HepG2 (cell line): ENCODE results near the gene TNFAIP8L1. TPM values are rescaled to one million over a fixed set of nuclear protein-coding genes. Genes with fewer than 3 reads are reported as not detected.
A peak's percentile ranks its signal among the peaks of the same experiment; 100 is the strongest.

Source experiments
- ARID5B ChIP-seq: IDR thresholded peaks from 2 replicates; pipeline ENCODE4 v1.4.0; 2020; ENCODE audit warnings: mild to moderate bottlenecking, missing genetic modification reagents
- DMAP1 ChIP-seq: IDR thresholded peaks from 2 replicates; pipeline ENCODE4 v1.6.1; 2016
- DPF2 ChIP-seq: sonication (generic); formaldehyde crosslinking; IDR thresholded peaks from 2 replicates; pipeline ENCODE4 v1.4.0; 2020; ENCODE audit warnings: mild to moderate bottlenecking, low read depth, missing genetic modification reagents, borderline replicate concordance
- NFKB2 ChIP-seq: sonication (generic); formaldehyde crosslinking; IDR thresholded peaks from 2 replicates; pipeline ENCODE4 v1.4.0; 2020; ENCODE audit warnings: missing genetic modification reagents, borderline replicate concordance
- PAX8 ChIP-seq: sonication (generic); formaldehyde crosslinking; IDR thresholded peaks from 2 replicates; pipeline ENCODE4 v1.8.0; 2022; ENCODE audit warnings: mild to moderate bottlenecking, missing genetic modification reagents, borderline replicate concordance
- SALL1 ChIP-seq: sonication (generic); formaldehyde crosslinking; IDR thresholded peaks from 2 replicates; pipeline ENCODE4 v1.8.0; 2022; ENCODE audit warnings: mild to moderate bottlenecking, missing genetic modification reagents
- TEAD3 ChIP-seq: optimal IDR thresholded peaks from 2 replicates; pipeline ENCODE3; 2016; ENCODE audit warnings: borderline replicate concordance
- UBTF ChIP-seq: sonication (generic); formaldehyde crosslinking; IDR thresholded peaks from 2 replicates; pipeline ENCODE4 v1.4.0; 2020; ENCODE audit warnings: mild to moderate bottlenecking, missing genetic modification reagents
- ZFP82 ChIP-seq: sonication (generic); formaldehyde crosslinking; IDR thresholded peaks from 2 replicates; pipeline ENCODE4 v1.5.1; 2020; ENCODE audit warnings: mild to moderate bottlenecking, missing genetic modification reagents, borderline replicate concordance
- ZNF121 ChIP-seq: sonication (generic); formaldehyde crosslinking; IDR thresholded peaks from 2 replicates; pipeline ENCODE4 v1.5.0; 2020; ENCODE audit warnings: mild to moderate bottlenecking, missing genetic modification reagents
- ZNF256 ChIP-seq: sonication (generic); formaldehyde crosslinking; conservative IDR thresholded peaks from 2 replicates; pipeline ENCODE4 v1.4.0; 2020; ENCODE audit warnings: missing genetic modification reagents
- ZNF550 ChIP-seq: sonication (generic); formaldehyde crosslinking; IDR thresholded peaks from 2 replicates; pipeline ENCODE4 v1.4.0; 2020; ENCODE audit warnings: mild to moderate bottlenecking, missing genetic modification reagents, borderline replicate concordance
- ZNF687 ChIP-seq: sonication (generic); formaldehyde crosslinking; IDR thresholded peaks from 2 replicates; pipeline ENCODE4 v1.5.1; 2020; ENCODE audit warnings: mild to moderate bottlenecking, missing genetic modification reagents, moderate library complexity
- polyA plus RNA-seq, 8 experiments: library from polyadenylated mRNA; depleted of rRNA in 3 of 8; stranded (reverse) in 7 of 8; unstranded in 1 of 8; fragments of >200 nt; fragmentation: Illumina TruSeq in 4 of 8; extraction: Trizol in 4 of 8; gene quantifications; 2 replicates each; pipeline versions ENCODE4 v1.2.1 to v1.2.3, GENCODE V29; 2011 to 2016; ENCODE audit warnings: low read depth in 4 of 8, missing spikeins in 1 of 8, mixed read lengths in 1 of 8; ENCODE audit not compliant: insufficient read depth in 1 of 8
- total RNA-seq, 5 experiments: library from RNA; depleted of rRNA; stranded (reverse); fragments of >200 nt; fragmentation: Illumina TruSeq; extraction: Trizol; gene quantifications; 2 replicates each; pipeline ENCODE4 v1.2.3, GENCODE V29; 2016; ENCODE audit warnings: low read depth in 1 of 5

Gene TNFAIP8L1
- total and polyA plus RNA-seq, 2 of the 13 experiments (the other 11 are each of a cell fraction or from before 2014, with no cell fraction given): 13.4 to 21.4 TPM

GRCh38 chr19:4639531-4640246 is 373 bp downstream of the TNFAIP8L1 start (continued):
- TF ChIP-seq ARID5B (no peak), UBTF (peak; percentile 29; the same call in 1 of the 2 replicates), TEAD3 (CRISPR knock-in tag) (peak; percentile 74), DMAP1 (peak; percentile 71; the same call in 1 of the 2 replicates), ZFP82 (CRISPR knock-in tag) (no peak), SALL1 (CRISPR knock-in tag) (peak; percentile 71), ZNF550 (CRISPR knock-in tag) (peak; percentile 83), ZNF121 (CRISPR knock-in tag) (0 out of 2 replicates have a peak, but pooled peaks have one; percentile 7), DPF2 (CRISPR knock-in tag) (no peak), ZNF256 (CRISPR knock-in tag) (no peak), ZNF687 (CRISPR knock-in tag) (peak; percentile 70), PAX8 (CRISPR knock-in tag) (0 out of 2 replicates have a peak, but pooled peaks have one; percentile 22), NFKB2 (CRISPR knock-in tag) (peak; percentile 30; the same call in 1 of the 2 replicates)
